Mucosa of descending colon (tissue), 3 donors: ENCODE results near the gene CYP4F22. TPM values are rescaled to one million over a fixed set of nuclear protein-coding genes. Genes with fewer than 3 reads are reported as not detected.
"Not testable (repeated sequence)": the region's sequence is repeated elsewhere in the genome, so short reads cannot be mapped to it uniquely, and the experiment has no call there.

Experiments used
- ATAC-seq: fragments of 200-7000 bp; cut with Tn5 transposase; one replicate; pipeline ENCODE4 v1.9.1; 2020; ENCODE audit warnings: mild to moderate bottlenecking, moderate library complexity
- DNase-seq, 3 donors: peaks; one replicate each; pipeline ENCODE4 v3.0.0-alpha.2; 2020
- H3K36me3 ChIP-seq: fragments of 200-600 bp; one replicate; pipeline ENCODE4 v1.8.0; 2021; ENCODE audit warnings: low read depth, mild to moderate bottlenecking
- H3K4me1 ChIP-seq: fragments of 200-600 bp; one replicate; pipeline ENCODE4 v1.8.0; 2021; ENCODE audit warnings: low read depth, mild to moderate bottlenecking
- H3K4me3 ChIP-seq: fragments of 200-600 bp; one replicate; pipeline ENCODE4 v1.8.0; 2021; ENCODE audit warnings: mild to moderate bottlenecking
- H3K9me3 ChIP-seq: fragments of 200-600 bp; one replicate; pipeline ENCODE4 v1.8.0; 2021; ENCODE audit warnings: mild to moderate bottlenecking
- intact Hi-C, 2 donors: fragments of 100-400 bp; cut with DNase I in 1 of 2; cut with micrococcal nuclease in 1 of 2; formaldehyde crosslinking; loops; one replicate each; pipeline versions ENCODE4 v1.11.0 to v1.11.1; 2022; cut with DNase I, micrococcal nuclease
- total RNA-seq, 3 donors: library from RNA; stranded (reverse); fragmentation: NEBNext Ultra II Directional in 2 of 3; extraction: Animal tissue kit (Norgen Biotek cat#: 25700) in 2 of 3; gene quantifications; one replicate each; pipeline versions ENCODE4 v1.2.1 to v1.2.4, GENCODE V29; 2021 to 2023
- TF ChIP-seq, protein P1 (sequence below): fragments of 200-600 bp; IDR thresholded peaks from one replicate; pipeline ENCODE4 v1.8.0; 2022; ENCODE audit warnings: antibody characterized with exemption, mild to moderate bottlenecking
- donor health status: DM: no; HTN: no; CAD: no; lungs with moderate emphysema.
- donor health status: DM: no; HTN: no; CAD: no.
- donor health status: DM: no; HTN: yes; CAD: no.

CYP4F22 gene
- total RNA-seq, 3 donors from 2014 or later, result 0.12 to 0.19 TPM; not detected in 1

DNA sequence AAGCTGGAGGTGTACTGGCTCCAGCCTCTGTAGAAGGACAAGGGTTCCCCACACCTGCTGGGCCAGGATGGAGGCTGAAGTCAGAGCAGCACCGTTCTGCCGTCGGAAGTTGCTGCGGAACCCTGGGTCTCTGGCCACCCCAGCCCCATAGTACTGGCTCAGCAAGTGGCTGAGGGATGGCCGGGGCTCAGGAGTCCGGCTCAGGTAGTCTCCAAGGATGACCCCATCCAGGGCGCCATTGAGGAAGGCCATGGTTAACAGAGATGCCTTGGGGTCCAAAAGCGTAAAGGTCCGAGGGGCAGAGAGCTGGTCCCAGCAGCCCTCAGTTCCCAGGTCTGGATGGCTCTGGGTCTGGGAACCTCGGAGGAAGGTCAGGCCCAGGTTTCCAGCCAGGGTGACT is 32.7 kb upstream of the CYP4F22 start:
- Histone ChIP-seq H3K36me3 (no peaks in the 10 kb centered on the region), H3K4me3 (no peak overlapping the region), H3K9me3 (no peaks in the 10 kb centered on the region), H3K4me1 (no peaks in the 10 kb centered on the region)
- DNase-seq (no peak), ATAC-seq (no peak)
- intact Hi-C loops, result no loop called here
- TF ChIP-seq, protein P1, sequence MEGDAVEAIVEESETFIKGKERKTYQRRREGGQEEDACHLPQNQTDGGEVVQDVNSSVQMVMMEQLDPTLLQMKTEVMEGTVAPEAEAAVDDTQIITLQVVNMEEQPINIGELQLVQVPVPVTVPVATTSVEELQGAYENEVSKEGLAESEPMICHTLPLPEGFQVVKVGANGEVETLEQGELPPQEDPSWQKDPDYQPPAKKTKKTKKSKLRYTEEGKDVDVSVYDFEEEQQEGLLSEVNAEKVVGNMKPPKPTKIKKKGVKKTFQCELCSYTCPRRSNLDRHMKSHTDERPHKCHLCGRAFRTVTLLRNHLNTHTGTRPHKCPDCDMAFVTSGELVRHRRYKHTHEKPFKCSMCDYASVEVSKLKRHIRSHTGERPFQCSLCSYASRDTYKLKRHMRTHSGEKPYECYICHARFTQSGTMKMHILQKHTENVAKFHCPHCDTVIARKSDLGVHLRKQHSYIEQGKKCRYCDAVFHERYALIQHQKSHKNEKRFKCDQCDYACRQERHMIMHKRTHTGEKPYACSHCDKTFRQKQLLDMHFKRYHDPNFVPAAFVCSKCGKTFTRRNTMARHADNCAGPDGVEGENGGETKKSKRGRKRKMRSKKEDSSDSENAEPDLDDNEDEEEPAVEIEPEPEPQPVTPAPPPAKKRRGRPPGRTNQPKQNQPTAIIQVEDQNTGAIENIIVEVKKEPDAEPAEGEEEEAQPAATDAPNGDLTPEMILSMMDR, result no peak

DNA sequence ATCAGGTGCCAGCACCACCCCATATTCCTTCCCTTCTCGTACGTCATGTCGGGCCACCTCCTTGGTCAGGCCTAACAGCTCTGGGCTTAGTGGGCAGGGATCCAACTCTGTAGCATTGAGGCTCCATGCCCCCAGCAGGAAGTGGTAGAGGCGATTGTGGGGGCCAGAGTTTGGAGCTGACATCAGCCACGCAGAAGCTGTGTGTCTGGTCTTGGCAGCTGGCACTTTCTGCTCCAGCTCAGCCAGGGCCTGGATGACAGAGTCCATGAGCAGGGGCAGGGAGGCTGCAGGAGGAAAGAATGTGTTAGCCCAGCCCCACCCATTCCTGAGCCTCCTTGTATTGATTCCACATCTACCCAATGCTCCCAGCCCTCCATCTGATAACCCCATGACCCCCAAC is 32.0 kb upstream of the CYP4F22 start:
- Histone ChIP-seq H3K4me3 (no peak overlapping the region), H3K36me3 (no peaks in the 10 kb centered on the region), H3K9me3 (no peaks in the 10 kb centered on the region), H3K4me1 (no peaks in the 10 kb centered on the region)
- intact Hi-C loops, result no loop called here
- ATAC-seq (no peak), DNase-seq (no peak)
- TF ChIP-seq, protein P1, result no peak

DNA sequence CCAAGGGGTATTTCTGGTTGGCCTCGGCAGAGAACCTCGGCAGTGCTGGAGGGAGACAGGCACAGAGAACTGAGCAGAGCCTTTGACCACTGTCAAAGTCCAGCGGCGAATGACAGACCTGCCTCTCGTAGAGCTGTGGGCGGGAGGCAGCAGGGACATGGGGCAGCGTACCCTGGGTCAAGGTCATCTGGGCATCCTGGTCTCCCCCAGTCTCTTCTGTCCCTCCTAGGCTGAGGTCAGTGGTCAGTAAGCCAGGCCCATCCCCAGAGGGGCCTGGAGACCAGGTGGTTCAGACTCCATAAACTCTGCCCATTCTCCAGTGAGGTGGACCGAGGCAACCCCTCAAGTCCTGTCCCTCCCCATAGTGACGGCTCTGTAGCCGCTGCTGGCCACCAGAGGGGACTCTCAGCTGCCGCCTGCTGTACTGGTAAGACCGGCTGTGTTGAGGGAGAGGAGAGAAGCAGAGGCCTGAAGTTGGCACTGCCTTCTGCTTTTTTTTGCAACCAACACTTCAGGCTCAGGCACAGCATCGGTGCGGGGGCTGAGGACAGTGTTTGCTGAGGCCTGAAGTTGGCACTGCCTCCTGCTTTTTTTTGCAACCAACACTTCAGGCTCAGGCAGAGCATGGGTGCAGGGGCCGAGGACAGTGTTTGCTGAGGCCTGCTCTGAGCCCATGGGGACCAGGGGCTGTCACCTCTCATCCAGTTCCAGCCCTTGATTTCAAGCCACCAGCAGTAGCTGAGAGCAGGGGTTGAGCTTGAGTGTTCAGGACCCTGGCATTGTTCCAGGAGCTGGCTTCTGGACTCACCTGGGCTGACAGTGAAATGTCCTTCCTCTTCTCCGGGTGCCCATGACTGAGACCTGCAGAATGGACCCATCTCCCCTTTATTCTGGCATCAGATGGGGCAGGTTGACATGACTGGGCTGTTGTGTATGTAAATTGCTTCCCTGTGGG is 28.7 kb upstream of the CYP4F22 start, which contains the start of gene PGLYRP2:
Gene PGLYRP2, minus strand, starts transcription at position 111 of the 955 bp plus-strand sequence. CDS start 130 bp downstream, outside the sequence.
- no peak within 1 kb of the TSS for H3K4me3 ChIP-seq
- H3K9me3 ChIP-seq, result no peaks in the 10 kb centered on the region
- H3K36me3 ChIP-seq, result no peaks in the 10 kb centered on the region
- DNase-seq, result no peak
- no peaks in the 10 kb centered on the region for H3K4me1 ChIP-seq
- TF ChIP-seq, protein P1, result no peak
- intact Hi-C loops, result no loop called here
- no peak for ATAC-seq

DNA sequence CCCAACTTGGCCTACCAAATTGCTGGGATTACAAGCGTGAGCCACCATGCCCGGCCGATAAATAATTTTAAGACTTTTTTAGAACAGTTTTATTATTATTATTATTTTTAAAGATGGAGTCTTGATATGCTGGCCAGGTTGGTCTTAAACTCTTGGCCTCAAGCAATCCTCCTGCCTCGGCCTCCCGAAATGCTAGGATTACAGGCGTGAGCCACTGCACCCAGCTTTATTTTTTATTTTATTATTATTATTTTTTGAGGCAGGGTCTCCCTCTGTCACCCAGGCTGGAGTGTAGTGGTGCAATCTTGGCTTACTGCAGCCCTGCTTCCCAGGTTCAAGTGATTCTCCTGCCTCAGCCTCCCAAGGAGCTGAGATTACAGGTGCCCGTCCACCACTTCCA is 27.3 kb upstream of the CYP4F22 start:
- H3K36me3 ChIP-seq, ATAC-seq, intact Hi-C loops, H3K9me3 ChIP-seq, H3K4me3 ChIP-seq, H3K4me1 ChIP-seq, DNase-seq: not testable (repeated sequence)

DNA sequence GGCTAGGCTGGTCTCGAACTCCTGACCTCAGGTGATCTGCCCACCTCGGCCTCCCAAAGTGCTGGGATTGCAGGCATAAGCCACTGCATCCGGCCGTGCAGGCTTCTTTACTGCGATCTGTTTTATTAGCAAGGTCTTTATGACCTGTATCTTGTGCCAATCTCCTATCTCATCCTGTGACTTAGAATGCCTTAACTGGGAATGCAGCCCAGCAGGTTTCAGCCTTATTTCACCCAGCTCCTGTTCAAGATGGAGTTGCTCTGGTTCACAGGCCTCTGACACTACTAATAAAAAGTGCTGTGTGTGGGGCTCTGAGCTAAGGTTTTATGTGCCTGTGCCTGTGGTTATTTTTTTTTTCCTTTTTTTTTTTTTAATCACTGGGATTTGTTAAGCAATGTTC is 22.6 kb upstream of the CYP4F22 start:
- ATAC-seq, H3K4me3 ChIP-seq, DNase-seq, intact Hi-C loops, H3K9me3 ChIP-seq, H3K36me3 ChIP-seq, H3K4me1 ChIP-seq: not testable (repeated sequence)

DNA sequence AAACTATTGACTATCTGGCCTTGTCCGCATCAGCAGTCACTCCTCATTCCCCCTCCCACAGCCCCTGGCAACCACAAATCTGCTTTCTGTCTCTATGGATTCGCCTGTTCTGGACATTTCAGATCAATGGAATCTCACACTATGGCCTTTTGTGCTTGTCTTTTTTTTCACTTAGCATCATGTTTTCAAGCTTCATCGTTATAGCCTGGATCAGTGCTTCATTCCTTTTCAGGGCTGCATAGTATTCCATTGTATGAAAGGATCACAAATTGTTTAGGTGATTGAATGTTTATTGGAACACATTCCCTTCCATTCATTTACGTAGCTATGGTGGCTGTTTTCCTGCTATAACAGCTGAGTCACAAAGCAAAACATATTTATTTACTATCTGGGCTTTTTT is 21.3 kb upstream of the CYP4F22 start:
- H3K4me3 ChIP-seq, result no peak overlapping the region
- no peak for ATAC-seq
- DNase-seq, result no peak
- H3K36me3 ChIP-seq, result no peaks in the 10 kb centered on the region
- peaks cover 2% of the 10 kb centered on the region for H3K9me3 ChIP-seq
- intact Hi-C loops, result no loop called here
- no peaks in the 10 kb centered on the region for H3K4me1 ChIP-seq
- TF ChIP-seq, protein P1, result no peak
